Embryonic facial prominence (tissue), 1 donor: ENCODE measurements around the gene ARHGEF3.
"Not testable (repeated sequence)": the region's sequence is repeated elsewhere in the genome, so short reads cannot be mapped to it uniquely, and the experiment has no call there.

Experiments
- DNase-seq: peaks from one replicate; pipeline ENCODE4 v3.0.0-alpha.2; 2016; ENCODE audit errors: extremely low spot score

The ARHGEF3 gene

DNA sequence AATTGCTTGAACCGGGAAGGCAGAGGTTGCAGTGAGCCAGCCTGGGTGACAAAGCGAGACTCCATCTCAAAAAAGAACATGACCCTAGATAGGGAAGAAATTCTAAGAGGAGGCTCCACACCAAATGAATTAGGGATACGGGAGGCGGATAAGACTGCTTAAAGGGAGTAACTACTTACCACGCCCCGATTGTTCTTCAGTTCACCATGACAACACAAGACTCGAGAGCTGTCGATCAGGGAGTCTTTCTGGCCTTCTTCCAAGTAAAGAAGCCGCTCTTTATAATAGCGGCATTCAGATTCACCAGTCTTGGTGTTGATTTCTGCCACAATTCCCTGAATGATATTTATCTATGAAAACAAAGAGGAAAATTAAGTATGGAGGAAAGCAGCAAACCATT is 64.7 kb downstream of the ARHGEF3 start:
- DNase-seq, result no peak

DNA sequence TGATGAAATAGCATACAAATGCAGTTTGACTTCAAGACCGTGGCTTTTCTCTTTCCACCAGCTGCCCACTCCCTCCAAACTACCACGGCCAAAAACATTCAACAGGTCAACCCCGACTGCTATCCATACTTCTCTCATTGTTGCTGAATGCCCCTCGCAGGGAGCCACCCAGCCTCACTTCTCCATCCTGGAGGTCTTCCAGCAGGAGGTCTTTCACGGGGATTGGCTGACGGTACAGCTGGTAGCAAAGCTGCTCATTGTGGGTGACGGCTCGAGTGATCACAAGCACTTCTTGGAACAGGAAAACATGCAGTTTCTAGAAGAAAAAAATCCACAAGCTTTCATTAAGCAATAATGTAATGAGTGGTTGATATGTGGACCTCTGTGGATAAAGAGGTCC is 69.6 kb downstream of the ARHGEF3 start:
- no peak for DNase-seq

DNA sequence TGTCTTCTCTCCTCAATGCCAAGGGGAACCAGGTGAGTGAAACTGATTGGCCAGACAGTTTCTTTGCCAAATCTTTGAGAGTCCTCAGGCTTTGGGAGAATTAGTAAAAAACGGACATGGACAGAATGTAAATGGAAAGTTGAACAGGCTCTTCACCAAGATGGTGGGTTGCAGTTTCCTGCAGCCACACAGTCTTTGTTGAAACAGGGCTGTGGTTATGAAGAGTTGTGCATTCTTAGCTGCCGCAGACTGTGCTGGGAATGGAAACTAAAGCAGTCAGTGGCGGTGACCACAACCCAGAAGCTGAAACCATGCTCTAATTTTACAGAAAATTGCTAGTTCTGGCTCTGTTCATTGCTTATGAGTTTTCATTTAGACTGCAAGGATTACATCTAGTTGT is 76.6 kb downstream of the ARHGEF3 start:
- DNase-seq, result peak; percentile 39

DNA sequence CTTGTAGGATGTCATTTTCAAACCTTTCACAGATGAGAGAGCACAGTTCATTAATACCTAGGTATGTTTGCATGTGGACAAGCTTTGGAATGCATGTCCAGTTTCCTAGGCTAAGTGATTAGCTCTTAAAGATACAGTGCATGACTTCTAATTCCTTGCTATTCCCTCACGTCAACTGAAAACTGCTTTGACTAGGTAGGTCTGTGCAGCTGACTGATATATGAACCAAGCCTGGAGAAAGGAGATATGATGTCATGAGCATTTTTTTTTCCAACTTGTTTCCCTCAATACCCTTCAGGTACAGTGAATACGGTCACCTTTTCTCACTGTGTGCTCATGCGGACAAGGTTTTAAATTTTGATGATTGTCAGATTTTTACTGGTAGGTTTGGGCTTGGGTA is 77.1 kb downstream of the ARHGEF3 start:
- DNase-seq, result no peak

DNA sequence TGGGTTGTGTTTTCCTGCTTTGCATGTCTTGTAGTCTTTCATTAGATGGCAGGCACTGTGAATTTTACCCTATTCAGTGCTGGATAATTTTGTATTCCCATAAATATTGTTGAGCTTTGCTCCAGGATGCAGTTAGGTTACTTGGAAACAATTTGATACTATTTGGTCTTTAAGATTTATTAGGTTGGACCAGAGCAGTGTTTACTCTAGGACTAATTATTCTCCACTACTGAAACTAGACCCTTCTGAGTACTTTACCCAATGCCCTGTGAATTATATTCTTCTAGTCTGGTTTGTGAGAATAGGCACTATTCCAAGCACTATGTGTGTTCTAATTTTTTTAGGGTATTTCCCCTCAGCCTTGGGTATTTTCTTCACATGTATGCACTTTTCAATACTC is 80.9 kb downstream of the ARHGEF3 start:
- DNase-seq, result no peak

DNA sequence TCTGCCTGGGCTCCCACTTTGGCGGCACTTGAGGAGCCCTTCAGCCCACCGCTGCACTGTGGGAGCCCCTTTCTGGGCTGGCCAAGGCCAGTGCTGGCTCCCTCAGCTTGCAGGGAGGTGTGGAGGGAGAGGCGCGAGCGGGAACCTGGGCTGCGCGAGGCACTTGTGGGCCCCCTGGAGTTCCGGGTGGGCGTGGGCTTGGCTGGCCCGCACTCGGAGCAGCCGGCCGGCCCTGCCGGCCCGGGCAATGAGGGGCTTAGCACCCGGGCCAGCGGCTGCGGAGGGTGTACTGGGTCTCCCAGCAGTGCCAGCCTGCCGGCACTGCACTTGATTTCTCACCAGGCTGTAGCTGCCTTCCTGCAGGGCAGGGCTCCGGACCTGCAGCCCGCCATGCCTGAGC is 82.9 kb downstream of the ARHGEF3 start:
- DNase-seq, result not testable (repeated sequence)

DNA sequence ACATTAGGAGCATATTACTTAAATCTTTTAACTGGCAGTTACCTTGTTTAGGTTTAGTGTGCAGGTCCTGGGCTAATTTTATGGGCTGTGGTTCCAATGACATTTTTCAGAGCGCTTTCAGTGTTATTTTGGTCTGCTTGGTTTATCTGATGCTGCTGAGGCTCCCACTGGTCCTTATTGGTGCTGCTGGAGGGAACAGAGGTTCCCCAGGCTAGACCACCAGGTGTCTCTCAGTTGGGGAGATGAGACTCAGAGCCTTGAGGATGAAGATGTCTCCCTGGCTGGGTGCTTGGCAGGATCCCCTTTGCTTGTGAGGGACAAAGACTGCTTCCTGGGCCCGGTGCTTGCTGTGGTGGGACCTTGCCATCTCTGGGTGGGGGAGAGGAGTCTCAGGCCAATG is 90.4 kb downstream of the ARHGEF3 start:
- DNase-seq, result no peak

DNA sequence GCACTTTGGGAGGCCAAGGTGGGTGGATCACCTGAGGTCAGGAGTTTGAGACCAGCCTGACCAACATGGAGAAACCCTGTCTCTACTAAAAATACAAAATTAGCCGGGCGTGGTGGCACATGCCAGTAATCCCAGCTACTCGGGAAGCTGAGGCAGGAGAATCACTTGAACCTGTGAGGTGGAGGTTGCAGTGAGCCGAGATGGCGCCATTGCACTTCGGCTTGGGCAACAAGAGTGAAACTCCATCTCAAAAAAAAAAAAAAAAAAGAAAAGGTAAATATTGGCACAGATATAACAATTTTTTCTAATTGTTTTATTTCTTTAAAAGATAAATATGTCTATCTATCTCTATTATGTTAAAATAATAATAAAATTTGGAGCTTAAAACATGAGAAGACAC is 94.3 kb downstream of the ARHGEF3 start:
- not testable (repeated sequence) for DNase-seq

DNA sequence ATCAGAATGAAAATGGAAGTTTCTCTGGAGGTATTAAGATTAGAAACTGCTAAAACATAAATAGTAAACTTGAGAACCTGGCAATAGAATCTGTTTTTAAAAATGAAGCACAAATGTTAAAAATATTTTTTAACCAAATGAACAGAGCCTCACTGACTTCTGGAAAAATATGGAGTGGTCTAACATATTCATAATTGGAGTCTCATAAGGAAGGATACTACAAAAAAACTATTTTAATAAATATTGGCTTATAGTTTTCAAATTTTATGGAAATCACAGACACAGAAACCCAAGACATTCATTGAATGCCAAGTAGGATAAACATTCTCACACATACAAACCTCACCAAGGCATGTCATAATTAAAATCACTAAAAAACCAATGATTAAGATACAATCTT is 95.1 kb downstream of the ARHGEF3 start:
- DNase-seq, result no peak

DNA sequence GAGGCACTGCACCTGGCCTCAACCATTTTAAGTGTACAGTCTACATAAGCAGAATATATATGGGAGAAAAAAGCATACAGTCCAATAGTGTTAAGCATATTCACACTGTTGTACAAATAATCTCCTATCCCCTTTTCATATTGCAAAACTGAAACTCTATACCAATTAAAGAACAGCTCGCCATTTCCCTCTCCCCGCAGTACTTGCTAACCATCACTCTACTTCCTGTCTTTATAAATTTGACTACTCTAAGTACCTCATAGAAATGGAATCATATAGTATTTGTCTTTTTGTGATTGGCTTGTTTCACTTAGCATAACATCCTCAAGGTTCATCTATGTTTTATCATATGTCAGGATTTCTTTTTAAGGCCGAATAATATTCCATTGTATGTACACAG is 97.0 kb downstream of the ARHGEF3 start:
- no peak for DNase-seq

DNA sequence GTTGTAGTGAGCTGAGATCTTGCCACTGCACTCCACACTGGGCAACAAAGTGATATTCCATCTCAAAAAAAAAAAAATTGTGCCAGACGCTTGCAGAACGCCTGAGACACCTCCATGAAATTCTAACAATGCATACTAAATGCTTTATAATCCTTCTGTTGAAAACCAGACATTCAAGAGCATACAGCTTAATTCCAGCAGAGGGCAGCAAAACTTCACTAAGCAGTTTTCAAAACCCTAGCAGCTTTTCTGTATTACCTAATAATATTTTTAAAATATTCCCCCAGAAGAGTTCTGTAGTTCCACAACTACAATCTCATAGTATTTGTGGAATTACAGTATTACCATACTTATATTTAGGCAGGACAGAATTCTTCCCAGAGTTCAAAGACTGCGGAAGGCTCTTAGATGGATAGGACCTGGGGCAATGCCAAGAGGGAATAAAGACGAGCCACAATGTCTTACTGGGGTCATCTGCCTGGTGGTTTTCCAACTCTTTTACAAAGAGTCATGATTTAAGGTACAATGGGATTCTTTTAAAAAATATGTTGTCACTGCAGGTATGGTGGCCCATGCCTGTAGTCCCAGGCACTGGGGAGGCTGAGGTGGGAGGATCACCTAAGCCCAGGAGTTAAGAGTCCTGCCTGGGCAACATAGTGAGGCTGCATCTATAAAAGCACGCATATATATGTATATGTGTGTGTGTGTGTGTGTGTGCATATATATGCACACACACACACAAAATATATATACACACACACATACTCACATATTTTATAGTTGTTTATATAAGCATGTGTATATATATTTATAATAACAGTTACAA is 99.0 kb downstream of the ARHGEF3 start:
- peak; percentile 53 for DNase-seq

DNA sequence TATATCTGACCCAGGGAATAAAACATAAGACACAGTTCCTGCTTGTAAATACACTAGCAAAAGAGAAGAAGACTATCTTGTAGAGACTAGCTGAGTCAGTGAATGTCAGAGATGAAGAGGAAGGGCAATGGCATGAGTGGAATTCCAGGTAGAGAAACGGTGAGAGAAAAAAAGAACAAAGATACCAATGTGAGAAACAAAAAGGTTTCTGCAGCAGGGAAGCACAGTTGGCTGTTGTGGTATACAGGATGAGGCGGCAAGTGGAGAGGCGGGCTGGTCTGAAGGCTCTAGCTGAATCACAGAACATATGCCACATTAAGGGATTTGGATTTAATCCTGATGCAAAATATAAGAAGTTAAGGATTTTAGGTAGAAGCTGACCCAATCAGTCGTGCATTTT is 101.6 kb downstream of the ARHGEF3 start:
- no peak for DNase-seq

DNA sequence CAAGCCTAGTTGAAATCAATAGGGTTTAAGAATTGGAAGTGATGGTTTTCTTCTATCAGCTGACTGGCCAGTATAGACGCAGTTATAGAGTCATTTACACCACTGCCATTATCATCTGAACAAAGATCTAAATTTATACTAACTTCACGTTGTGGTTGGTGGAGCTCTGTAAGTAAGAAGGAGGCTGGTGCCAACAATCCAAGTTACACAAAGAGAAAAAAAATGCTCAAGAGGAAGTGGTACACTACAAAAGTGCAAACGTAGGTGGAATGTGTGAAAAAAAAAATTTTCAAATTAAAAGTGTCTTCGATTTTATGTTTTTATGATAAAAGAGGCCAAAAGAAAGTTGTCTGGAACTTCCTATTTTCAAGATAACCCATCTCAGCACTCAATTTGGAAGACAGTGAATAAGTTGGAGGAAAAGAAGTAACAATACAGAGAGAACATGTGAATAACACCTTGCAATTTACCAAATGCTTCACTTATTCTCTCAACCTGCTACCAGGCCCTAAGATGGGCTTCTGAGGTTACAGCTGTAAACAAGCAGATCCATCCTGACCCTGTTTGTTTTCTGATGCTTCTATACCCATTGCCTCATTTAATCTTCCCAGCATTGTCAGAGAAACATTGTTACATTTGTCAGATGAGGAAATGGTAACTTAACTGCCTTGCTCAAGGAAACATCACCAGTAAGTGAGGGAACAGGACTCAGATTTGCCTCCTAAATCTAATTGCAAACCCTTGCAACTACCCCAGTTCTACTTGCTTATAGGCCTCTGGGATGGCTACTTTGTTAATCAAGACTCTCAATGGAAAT is 106.7 kb downstream of the ARHGEF3 start:
- no peak for DNase-seq

DNA sequence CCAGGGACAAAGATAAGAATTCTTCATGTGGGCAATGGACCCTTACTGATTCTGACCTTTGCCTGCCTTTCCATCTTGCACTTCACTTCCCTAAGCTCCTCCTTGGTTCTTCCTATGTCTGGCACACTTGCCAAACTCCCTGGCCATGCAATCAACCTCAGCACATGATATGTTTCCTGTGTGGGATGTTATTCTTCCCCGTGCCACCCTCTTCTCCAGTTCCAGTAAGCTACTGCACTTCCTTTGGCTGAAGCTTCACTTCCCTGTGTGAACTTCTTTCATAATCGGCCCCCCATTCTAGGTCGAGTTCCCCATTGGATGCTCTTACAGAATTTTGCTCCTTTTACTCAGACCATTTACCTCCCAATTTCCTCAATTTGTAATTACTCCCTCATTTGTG is 108.0 kb downstream of the ARHGEF3 start:
- DNase-seq, result no peak

DNA sequence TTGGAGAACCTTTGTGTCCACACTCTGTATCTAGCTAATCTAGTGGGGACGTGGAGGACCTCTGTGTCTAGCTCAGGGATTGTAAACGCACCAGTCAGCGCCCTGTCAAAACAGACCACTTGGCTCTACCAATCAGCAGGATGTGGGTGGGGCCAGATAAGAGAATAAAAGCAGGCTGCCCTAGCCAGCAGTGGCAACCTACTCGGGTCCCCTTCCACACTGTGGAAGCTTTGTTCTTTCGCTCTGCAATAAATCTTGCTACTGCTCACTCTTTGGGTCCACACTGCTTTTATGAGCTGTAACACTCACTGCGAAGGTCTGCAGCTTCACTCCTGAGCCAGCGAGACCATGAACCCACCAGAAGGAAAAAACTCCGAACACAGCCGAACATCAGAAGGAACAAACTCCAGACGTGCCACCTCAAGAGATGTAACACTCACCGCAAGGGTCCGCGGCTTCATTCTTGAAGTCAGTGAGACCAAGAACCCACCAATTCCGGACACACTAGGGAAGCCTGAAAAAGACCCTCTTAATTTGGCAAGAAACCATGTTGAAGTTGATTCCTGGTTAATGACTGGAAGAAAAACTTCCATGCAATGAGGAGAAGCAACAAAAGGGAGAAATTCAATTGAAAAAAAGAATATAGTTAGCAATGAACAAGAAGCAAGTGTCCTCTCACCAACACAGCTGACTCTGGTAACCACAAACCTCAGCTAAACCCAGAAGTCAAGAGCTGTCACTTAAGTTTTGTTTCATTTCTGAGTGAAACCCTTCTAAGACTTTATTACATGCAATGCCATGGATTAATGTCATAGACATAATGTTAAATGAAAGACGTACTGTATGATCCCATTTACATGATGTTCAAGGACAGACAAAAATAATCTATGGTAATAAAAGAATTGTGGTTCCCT is 109.0 kb downstream of the ARHGEF3 start:
- DNase-seq, result not testable (repeated sequence)

DNA sequence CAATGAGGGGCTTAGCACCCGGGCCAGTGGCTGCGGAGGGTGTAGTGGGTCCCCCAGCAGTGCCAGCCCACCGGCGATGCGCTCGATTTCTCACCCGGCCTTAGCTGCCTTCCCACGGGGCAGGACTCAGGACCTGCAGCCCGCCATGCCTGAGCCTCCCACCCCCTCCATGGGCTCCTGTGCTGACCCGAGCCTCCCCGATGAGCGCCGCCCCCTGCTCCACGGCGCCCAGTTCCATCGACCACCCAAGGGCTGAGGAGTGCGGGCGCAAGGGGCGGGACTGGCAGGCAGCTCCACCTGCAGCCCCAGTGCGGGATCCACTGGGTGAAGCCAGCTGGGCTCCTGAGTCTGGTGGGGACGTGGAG is 109.8 kb downstream of the ARHGEF3 start:
- DNase-seq, result not testable (repeated sequence)

DNA sequence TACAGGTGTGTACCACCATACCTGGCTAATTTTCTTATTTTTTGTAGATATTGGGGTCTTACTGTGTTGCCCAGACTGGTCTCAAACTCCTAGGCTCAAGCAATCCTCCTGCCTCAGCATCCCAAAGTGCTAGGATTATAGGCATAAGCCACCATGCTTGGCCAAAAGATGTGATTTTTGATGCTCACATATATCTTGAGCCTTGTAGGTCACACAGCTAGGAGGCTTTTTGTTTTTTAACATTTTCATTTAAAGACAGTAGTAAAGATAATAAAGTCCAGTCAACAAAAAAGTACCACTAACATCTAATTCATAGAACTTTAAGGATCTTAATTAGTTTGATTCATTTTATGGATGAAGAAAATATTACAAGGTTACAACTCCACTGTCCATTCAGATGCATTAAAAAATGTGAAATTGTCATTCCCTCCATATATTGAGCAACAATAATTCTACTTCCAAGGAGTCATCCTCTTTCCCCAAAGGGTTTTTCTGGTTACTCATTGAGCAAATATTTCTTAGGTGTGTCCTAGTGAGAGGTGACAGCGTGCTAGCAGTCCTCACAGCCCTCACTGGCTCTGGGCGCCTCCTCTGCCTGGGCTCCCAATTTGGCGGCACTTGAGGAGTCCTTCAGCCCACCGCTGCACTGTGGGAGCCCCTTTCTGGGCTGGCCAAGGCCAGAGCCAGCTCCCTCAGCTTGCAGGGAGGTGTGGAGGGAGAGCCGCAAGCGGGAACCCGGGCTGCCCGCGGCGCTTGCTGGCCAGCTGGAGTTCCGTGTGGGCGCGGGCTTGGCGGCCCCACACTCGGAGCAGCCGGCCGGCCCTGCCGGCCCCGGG is 110.4 kb downstream of the ARHGEF3 start:
- no peak for DNase-seq

DNA sequence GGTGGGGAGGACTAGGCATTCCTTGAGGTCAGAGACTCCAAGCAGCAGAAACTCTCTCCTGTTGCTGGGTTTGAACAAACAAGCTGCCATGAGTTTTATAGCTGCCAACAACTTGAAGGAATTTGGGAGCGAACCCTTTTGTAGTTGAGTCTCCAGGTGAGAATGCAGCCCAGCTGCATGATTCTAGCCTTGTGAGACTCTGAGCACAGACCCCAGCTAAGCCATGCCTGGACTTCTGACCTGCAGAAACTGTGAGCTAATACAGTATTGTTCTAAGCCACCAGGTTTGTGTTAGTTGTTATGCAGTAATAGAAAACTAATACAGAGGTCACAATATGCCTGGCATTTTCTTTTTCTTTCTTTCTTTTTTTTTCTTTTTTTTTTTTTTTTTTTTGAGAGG is 112.4 kb downstream of the ARHGEF3 start:
- no peak for DNase-seq

DNA sequence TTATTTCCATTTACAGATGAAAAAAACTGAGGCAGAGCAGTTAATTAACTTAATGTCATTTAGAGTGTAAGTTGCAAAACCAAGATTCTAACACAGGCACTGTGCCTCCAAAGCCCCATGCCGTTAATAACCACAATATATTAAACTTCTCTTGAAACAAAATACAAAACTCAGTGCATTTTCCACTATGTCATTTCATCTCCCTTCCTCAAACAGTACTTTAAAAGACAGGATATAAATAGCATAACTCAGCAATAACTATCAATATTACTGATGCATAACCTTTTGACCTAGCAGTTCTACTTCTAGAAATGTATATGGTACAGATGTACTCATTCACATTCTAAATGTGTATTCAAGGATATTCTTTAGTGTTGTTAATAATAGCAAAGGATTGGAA is 113.6 kb downstream of the ARHGEF3 start:
- DNase-seq, result no peak

DNA sequence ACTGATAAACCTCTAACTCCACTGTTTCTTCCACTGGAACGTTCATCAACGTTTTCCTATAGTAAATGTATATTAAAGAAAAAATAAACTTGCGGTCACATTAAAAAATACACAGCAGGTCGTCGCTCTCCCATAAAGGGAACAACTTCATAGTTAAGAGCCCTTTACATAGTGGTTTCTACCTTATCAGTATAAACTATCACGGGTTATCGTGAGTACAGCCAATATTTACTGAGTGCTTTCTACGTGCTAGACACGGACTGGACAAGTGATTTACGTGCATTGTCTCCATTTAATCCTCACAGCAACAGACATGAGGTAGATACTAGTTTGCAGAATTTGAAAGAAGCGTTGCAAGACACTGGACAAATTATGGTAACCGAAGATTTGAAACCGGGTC is 117.7 kb downstream of the ARHGEF3 start:
- no peak for DNase-seq

DNA sequence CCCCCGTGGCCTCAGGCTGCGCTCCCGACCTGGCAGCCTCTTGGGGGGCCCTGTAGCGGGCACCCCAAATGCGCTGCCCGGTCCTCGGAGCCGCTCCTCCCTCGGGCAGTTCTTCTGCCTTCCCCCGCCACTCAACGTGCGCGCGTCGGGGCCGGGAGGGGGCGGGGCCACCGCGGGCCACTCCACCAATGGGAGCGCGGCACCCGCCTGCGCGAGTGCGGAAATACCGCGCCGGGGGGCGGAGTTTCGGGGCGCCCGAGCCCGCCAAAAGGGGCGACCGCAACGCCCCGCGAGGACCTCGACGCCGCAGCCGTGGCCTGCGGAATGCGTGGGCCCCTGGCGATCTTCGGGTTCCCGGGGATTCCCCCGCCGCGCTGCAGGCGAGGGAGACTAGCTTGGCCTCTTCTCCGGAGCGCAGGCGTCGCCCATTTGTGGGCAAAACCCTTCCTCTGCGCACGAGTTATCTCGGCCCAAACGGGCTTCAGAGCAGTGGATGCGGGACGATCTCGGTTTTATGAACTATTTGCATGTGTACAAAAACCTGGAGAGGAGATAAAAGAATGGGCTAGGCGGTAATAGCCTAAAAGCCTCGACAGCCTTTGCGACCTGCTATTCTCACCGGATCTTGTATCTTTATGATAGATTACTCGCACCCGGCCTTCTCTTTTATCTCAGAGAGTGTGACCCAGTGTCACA is 118.5 kb downstream of the ARHGEF3 start, which contains the start of gene TASOR:
Gene TASOR (minus strand): TSS at position 144 of the 696 bp plus-strand sequence. CDS start 259 bp downstream, outside the sequence.
- DNase-seq, result peak; percentile 72
